ENCODE measurements around the gene ARHGAP22. TPM values are rescaled to one million over a fixed set of nuclear protein-coding genes. Genes with fewer than 3 reads are reported as not detected.

Gene ARHGAP22
- total RNA-seq, 4 donors from 2014 or later, result 0.26 to 3.6 (median 3.0) TPM; not detected in 1

DNA sequence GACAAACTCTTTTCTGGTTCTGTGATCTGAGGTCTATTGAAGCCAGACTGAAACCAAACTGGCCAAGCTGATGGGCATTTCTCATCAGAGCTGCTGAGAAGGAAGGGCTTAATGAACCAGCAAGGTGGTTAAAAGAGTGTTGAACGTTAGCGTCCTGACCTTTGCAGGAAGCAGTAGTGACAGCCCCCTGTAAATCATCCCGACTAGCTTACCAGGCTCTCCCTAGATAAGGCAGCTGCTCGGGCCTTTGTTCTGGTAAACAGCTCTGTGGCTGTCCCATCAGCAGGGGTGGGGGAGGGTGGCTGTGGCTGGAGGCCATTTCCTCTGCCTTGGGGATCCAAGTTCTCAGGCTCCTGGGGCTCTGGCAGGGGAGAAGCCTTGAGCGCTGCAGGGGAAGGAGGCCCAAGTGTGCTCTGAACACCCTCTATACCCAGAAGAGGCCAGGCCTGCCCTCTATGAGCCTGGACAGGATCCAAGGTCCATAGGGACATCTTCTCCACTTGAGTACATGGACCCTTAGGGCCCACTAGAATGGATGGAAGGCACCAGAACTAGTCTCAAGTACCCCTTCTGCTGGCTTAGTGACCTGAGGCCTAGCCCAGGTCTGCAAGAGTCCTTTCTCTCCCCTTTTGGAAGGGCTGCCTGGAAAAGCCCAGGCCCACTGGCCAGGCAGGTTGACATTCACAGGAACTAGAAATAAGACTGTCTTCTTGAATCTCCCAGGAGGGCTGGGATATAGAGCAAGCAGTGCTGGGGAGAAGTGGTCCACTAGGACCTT lies 134.6 kb downstream of the ARHGAP22 start:
- H3K4me3 ChIP-seq, result no peak overlapping the region
- no peaks in the 10 kb centered on the region for H3K4me1 ChIP-seq
- intact Hi-C loops (cut with DNase I; ENCODE audit: low total_unique reads), result no loop called here
- no peaks in the 10 kb centered on the region for H3K9me3 ChIP-seq
- no peak overlapping the region for H3K27ac ChIP-seq
- no peaks in the 10 kb centered on the region for H3K36me3 ChIP-seq
- DNase-seq, result peak in 1 of 2 donors; percentile 19
- TF ChIP-seq, protein P1, sequence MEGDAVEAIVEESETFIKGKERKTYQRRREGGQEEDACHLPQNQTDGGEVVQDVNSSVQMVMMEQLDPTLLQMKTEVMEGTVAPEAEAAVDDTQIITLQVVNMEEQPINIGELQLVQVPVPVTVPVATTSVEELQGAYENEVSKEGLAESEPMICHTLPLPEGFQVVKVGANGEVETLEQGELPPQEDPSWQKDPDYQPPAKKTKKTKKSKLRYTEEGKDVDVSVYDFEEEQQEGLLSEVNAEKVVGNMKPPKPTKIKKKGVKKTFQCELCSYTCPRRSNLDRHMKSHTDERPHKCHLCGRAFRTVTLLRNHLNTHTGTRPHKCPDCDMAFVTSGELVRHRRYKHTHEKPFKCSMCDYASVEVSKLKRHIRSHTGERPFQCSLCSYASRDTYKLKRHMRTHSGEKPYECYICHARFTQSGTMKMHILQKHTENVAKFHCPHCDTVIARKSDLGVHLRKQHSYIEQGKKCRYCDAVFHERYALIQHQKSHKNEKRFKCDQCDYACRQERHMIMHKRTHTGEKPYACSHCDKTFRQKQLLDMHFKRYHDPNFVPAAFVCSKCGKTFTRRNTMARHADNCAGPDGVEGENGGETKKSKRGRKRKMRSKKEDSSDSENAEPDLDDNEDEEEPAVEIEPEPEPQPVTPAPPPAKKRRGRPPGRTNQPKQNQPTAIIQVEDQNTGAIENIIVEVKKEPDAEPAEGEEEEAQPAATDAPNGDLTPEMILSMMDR (IDR thresholded peaks at IDR 0.05), result no peak
- TF ChIP-seq POLR2A (IDR thresholded peaks at IDR 0.05), result no peak
- H3K27me3 ChIP-seq, result no peaks in the 10 kb centered on the region

DNA sequence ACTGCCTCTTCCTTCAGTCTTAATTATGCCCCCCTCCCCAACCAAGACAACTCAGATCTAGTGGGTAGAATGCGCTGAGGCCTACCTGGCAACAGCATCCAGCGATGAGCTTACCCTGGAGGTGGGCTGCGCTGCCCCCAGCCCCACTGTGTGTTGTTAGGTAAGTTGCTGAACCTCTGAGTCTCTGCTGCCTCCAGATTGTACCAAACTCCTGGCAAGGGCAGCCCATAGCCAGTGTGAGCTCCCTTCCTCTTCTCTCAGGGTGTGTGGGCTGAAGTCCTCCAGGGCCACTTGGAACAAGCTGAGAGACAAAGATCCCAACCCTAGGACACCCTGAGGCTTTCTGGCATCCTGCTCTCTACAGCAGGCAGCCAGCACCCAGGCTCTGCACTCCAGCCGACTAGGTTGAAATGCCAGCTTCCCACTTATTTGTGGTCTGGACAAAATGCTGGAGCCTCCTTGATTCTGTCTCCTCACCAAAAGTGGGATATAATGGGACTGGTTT lies 135.3 kb downstream of the ARHGAP22 start:
- Histone ChIP-seq H3K27ac (no peak overlapping the region), H3K36me3 (no peaks in the 10 kb centered on the region), H3K9me3 (no peaks in the 10 kb centered on the region), H3K4me3 (no peak overlapping the region), H3K4me1 (peaks cover 0 to 3% of the 10 kb centered on the region in 2 donors), H3K27me3 (no peaks in the 10 kb centered on the region)
- intact Hi-C loops (cut with DNase I; ENCODE audit: low total_unique reads), result no loop called here
- DNase-seq, result peak in 1 of 2 donors; percentile 6
- TF ChIP-seq POLR2A (IDR thresholded peaks at IDR 0.05), result no peak
- TF ChIP-seq, protein P1 (IDR thresholded peaks at IDR 0.05), result no peak

DNA sequence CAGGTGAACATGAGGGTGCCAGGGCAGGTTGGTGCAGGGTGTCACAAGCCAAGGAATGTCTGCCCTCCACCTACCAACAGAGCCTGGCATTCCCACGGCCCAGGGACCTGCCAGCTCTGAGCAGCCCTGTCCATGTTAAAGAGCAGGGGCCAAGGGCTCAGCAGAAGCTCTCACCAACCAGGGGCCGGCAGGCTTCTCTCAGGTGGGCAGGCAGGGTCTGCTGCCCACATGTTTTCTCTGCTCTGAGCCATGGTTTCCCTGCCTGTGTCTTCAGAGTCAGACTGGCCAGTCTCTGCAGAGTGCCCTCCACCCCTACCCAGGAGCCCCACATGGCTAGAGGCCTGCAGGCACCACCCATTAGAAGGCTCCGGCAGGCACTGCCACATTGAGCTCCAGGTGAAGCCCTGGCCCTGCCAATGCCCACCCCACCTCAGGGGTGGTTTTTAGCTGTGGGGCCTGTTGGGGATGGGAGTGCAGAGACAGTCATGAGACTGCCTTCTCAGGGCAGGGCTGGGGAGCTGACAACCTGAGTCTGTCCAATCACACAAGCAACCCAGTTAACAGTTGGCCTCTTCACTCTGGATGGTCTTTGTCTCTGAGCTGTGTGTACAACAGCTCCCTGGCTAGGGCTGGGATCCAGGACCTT lies 135.9 kb downstream of the ARHGAP22 start:
- peak in 1 of 2 donors; percentile 7 for DNase-seq
- intact Hi-C loops (cut with DNase I; ENCODE audit: low total_unique reads), result no loop called here
- TF ChIP-seq, protein P1 (IDR thresholded peaks at IDR 0.05), result no peak
- no peak for TF ChIP-seq POLR2A (IDR thresholded peaks at IDR 0.05)

DNA sequence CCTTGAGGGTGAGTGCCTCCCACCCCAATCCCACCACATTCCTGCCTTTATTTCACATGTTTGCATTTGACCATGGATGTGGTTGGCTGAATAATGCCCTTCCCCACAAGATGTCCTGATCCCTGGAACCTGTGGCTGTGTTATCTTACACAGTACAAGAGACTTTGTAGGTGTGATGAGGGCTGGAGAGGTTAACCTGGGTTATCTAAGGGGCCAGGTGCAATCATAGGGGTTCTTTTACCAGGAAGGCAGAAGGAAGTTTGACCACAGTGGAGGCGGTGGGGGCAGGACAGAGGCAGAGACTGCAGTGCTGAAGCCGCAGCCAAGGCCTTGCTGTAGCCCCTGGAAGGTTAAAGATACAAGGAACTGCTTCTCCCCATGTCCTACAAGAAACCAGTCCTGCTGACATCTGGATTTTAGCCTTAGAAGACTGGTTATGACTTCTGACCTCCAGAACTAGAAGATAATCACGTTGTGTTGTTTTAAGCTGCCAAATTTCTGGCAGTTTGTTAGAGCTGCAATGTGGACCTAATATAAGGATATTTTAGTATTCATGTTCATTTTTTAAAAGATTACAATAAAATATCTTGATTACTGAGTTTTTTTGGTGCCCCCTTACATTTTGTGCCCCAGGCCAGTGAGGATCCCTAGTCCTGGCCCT lies 136.6 kb downstream of the ARHGAP22 start:
- no peaks in the 10 kb centered on the region for H3K9me3 ChIP-seq
- H3K4me1 ChIP-seq, result peaks cover 0 to 5% of the 10 kb centered on the region in 2 donors
- TF ChIP-seq, protein P1 (IDR thresholded peaks at IDR 0.05), result no peak
- no peak for TF ChIP-seq POLR2A (IDR thresholded peaks at IDR 0.05)
- H3K27me3 ChIP-seq, result no peaks in the 10 kb centered on the region
- H3K36me3 ChIP-seq, result no peaks in the 10 kb centered on the region
- no peak overlapping the region for H3K4me3 ChIP-seq
- no peak overlapping the region for H3K27ac ChIP-seq
- intact Hi-C loops (cut with DNase I; ENCODE audit: low total_unique reads), result no loop called here
- DNase-seq, result no peak

More for the DNA sequence above, 135.9 kb downstream of the ARHGAP22 start:
- Histone ChIP-seq H3K27me3 (no peaks in the 10 kb centered on the region), H3K4me1 (peaks cover 0 to 5% of the 10 kb centered on the region in 2 donors), H3K4me3 (no peak overlapping the region), H3K9me3 (no peaks in the 10 kb centered on the region), H3K36me3 (no peaks in the 10 kb centered on the region), H3K27ac (no peak overlapping the region)
